Measurements from ENCODE around the gene MGLL.

MGLL gene

GRCh38 chr3:127675651-127676391 lies 146.5 kb downstream of the MGLL start:
- no peak for DNase-seq (ENCODE audit: low read depth in 2 of 2)

GRCh38 chr3:127674790-127675189 lies 147.5 kb downstream of the MGLL start:
- no peak for DNase-seq (ENCODE audit: low read depth in 2 of 2)

- DNase-seq (ENCODE audit: low read depth in 2 of 2), result no peak
Observed at GRCh38 chr3:127674101-127674721, 148.1 kb downstream of the MGLL start.

- peak in 1 of 2 donors; percentile 28 for DNase-seq (ENCODE audit: low read depth in 2 of 2)
Observed at GRCh38 chr3:127673191-127674100, 148.9 kb downstream of the MGLL start.

- DNase-seq (ENCODE audit: low read depth in 2 of 2), result peak; percentile 70 to 73
Observed at GRCh38 chr3:127672429-127673190, 149.7 kb downstream of the MGLL start, which contains the start of gene ABTB1. Gene ABTB1 (plus strand): TSS chr3:127672952. CDS start chr3:127673026, 74 bp downstream.

GRCh38 chr3:127671523-127672428 lies 150.5 kb downstream of the MGLL start:
- no peak for DNase-seq (ENCODE audit: low read depth in 2 of 2)

GRCh38 chr3:127670761-127671522 lies 151.4 kb downstream of the MGLL start:
- DNase-seq (ENCODE audit: low read depth in 2 of 2), result no peak

- no peak for DNase-seq (ENCODE audit: low read depth in 2 of 2)
Observed at GRCh38 chr3:127670229-127670559, 152.1 kb downstream of the MGLL start.

GRCh38 chr3:127669541-127670228 lies 152.6 kb downstream of the MGLL start:
- no peak for DNase-seq (ENCODE audit: low read depth in 2 of 2)

- DNase-seq (ENCODE audit: low read depth in 2 of 2), result no peak
Observed at GRCh38 chr3:127668906-127669305, 153.4 kb downstream of the MGLL start.

- DNase-seq (ENCODE audit: low read depth in 2 of 2), result no peak
Observed at GRCh38 chr3:127667119-127667681, 155.1 kb downstream of the MGLL start.

- no peak for DNase-seq (ENCODE audit: low read depth in 2 of 2)
Observed at GRCh38 chr3:127666676-127667075, 155.6 kb downstream of the MGLL start.

- DNase-seq (ENCODE audit: low read depth in 2 of 2), result no peak
Observed at GRCh38 chr3:127665586-127665985, 156.7 kb downstream of the MGLL start.

GRCh38 chr3:127665165-127665564 lies 157.2 kb downstream of the MGLL start:
- DNase-seq (ENCODE audit: low read depth in 2 of 2), result no peak

- DNase-seq (ENCODE audit: low read depth in 2 of 2), result no peak
Observed at GRCh38 chr3:127663151-127663550, 159.2 kb downstream of the MGLL start.

- DNase-seq (ENCODE audit: low read depth in 2 of 2), result no peak
Observed at GRCh38 chr3:127662001-127662469, 160.3 kb downstream of the MGLL start.

GRCh38 chr3:127661600-127661999 lies 160.7 kb downstream of the MGLL start:
- no peak for DNase-seq (ENCODE audit: low read depth in 2 of 2)

- no peak for DNase-seq (ENCODE audit: low read depth in 2 of 2)
Observed at GRCh38 chr3:127660621-127661251, 161.6 kb downstream of the MGLL start.
